HEK293 (cell line): ENCODE data around the gene OAF.
A peak's percentile ranks its signal among the peaks of the same experiment; 100 is the strongest.

Experiments
- CTCF ChIA-PET: fragments of 350-600 bp; formaldehyde crosslinking; extraction: SDS; loops from one replicate; lab custom pipeline; 2021; ENCODE audit warnings: antibody characterized with exemption; lab: Yijun Ruan, JAX
- POLR2A ChIA-PET: fragments of 300-600 bp; formaldehyde crosslinking; extraction: SDS; loops from one replicate; lab custom pipeline; 2020; ENCODE audit warnings: antibody characterized with exemption, inconsistent platforms; lab: Yijun Ruan, JAX
- H3K27ac ChIP-seq: fragments of 200-500 bp; sonication (Bioruptor generic); 2 replicates; pipeline ENCODE4 v1.5.1; 2014; ENCODE audit warnings: low read depth, low read length, control low read depth, inconsistent platforms; ENCODE audit errors: extremely low read depth
- H3K36me3 ChIP-seq, 2 experiments: fragments of 200-500 bp in 1 of 2; sonication (Bioruptor generic) in 1 of 2; 1 replicate in 1 of 2; 2 replicates in 1 of 2; pipeline ENCODE4 v1.5.1; 2014 to 2017; ENCODE audit warnings: inconsistent platforms in 2 of 2, low read length in 2 of 2; ENCODE audit not compliant: control insufficient read depth in 2 of 2, insufficient read depth in 1 of 2
- H3K4me1 ChIP-seq: fragments of 200-500 bp; sonication (Bioruptor generic); 2 replicates; pipeline ENCODE4 v1.5.1; 2014; ENCODE audit warnings: mild to moderate bottlenecking, low read length, inconsistent platforms; ENCODE audit not compliant: control insufficient read depth, insufficient read depth
- H3K4me3 ChIP-seq: 2 replicates; pipeline ENCODE4 v1.5.1; 2011; ENCODE audit warnings: low read depth, mild to moderate bottlenecking, control low read depth, low read length, moderate library complexity
- H3K9me3 ChIP-seq: fragments of 200-500 bp; sonication (Bioruptor generic); 2 replicates; pipeline ENCODE4 v1.5.1; 2014; ENCODE audit warnings: low read depth, low read length, inconsistent platforms; ENCODE audit not compliant: control insufficient read depth, insufficient read depth
- FEZF1 ChIP-seq: fragments of 450-650 bp; formaldehyde crosslinking; IDR thresholded peaks from 2 replicates; pipeline ENCODE4 v1.5.1; 2016; ENCODE audit warnings: missing biosample characterization, missing genetic modification characterization
- KLF1 ChIP-seq: fragments of 450-650 bp; formaldehyde crosslinking; IDR thresholded peaks from 2 replicates; pipeline ENCODE4 v1.5.1; 2016; ENCODE audit warnings: missing biosample characterization, missing genetic modification characterization
- PRDM1 ChIP-seq: fragments of 450-650 bp; formaldehyde crosslinking; IDR thresholded peaks from 2 replicates; pipeline ENCODE4; 2016; ENCODE audit warnings: missing biosample characterization, missing genetic modification characterization
- RBAK ChIP-seq: fragments of 450-650 bp; formaldehyde crosslinking; IDR thresholded peaks from 2 replicates; pipeline ENCODE4 v1.5.1; 2016; ENCODE audit warnings: missing biosample characterization, missing genetic modification characterization
- SCRT2 ChIP-seq: fragments of 450-650 bp; formaldehyde crosslinking; IDR thresholded peaks from 2 replicates; pipeline ENCODE4 v1.5.1; 2016; ENCODE audit warnings: missing biosample characterization, missing genetic modification characterization
- SP7 ChIP-seq: fragments of 450-650 bp; formaldehyde crosslinking; IDR thresholded peaks from 2 replicates; pipeline ENCODE4 v1.5.1; 2016; ENCODE audit warnings: missing biosample characterization, missing genetic modification characterization
- WT1 ChIP-seq: fragments of 450-650 bp; formaldehyde crosslinking; IDR thresholded peaks from 2 replicates; pipeline ENCODE4 v1.5.1; 2016; ENCODE audit warnings: missing biosample characterization, missing genetic modification characterization
- ZBTB17 ChIP-seq: fragments of 450-650 bp; formaldehyde crosslinking; IDR thresholded peaks from 2 replicates; pipeline ENCODE4 v1.5.1; 2016; ENCODE audit warnings: missing biosample characterization, missing genetic modification characterization
- ZBTB8A ChIP-seq: fragments of 450-650 bp; formaldehyde crosslinking; IDR thresholded peaks from 2 replicates; pipeline ENCODE4 v1.5.1; 2016; ENCODE audit warnings: missing biosample characterization, missing genetic modification characterization
- ZFP41 ChIP-seq: fragments of 450-650 bp; formaldehyde crosslinking; IDR thresholded peaks from 2 replicates; pipeline ENCODE4 v1.5.1; 2016; ENCODE audit warnings: missing biosample characterization, missing genetic modification characterization, borderline replicate concordance
- ZIC2 ChIP-seq: fragments of 450-650 bp; formaldehyde crosslinking; IDR thresholded peaks from 2 replicates; pipeline ENCODE4 v1.5.1; 2016; ENCODE audit warnings: missing biosample characterization, missing genetic modification characterization
- ZNF335 ChIP-seq: fragments of 450-650 bp; formaldehyde crosslinking; conservative IDR thresholded peaks from 2 replicates; pipeline ENCODE4 v1.5.1; 2016; ENCODE audit warnings: missing biosample characterization, missing genetic modification characterization
- ZNF341 ChIP-seq: fragments of 450-650 bp; formaldehyde crosslinking; IDR thresholded peaks from 2 replicates; pipeline ENCODE4; 2016; ENCODE audit warnings: low read depth, missing biosample characterization, missing genetic modification characterization
- ZNF423 ChIP-seq: fragments of 450-650 bp; formaldehyde crosslinking; IDR thresholded peaks from 2 replicates; pipeline ENCODE4 v1.5.1; 2016; ENCODE audit warnings: missing biosample characterization, missing genetic modification characterization
- ZNF624 ChIP-seq: fragments of 450-650 bp; formaldehyde crosslinking; IDR thresholded peaks from 2 replicates; pipeline ENCODE4 v1.5.1; 2017; ENCODE audit warnings: missing biosample characterization, missing genetic modification characterization
- ZNF768 ChIP-seq: fragments of 450-650 bp; formaldehyde crosslinking; IDR thresholded peaks from 2 replicates; pipeline ENCODE4 v1.5.1; 2018; ENCODE audit warnings: missing biosample characterization, mild to moderate bottlenecking, missing genetic modification characterization
- TF ChIP-seq, protein P1 (sequence below): fragments of 450-650 bp; formaldehyde crosslinking; conservative IDR thresholded peaks from 2 replicates; pipeline ENCODE4 v1.5.1; 2016; ENCODE audit warnings: low read depth, missing biosample characterization, missing genetic modification characterization
- TF ChIP-seq, protein P2 (sequence below): fragments of 450-650 bp; formaldehyde crosslinking; IDR thresholded peaks from 2 replicates; pipeline ENCODE4 v1.5.1; 2016; ENCODE audit warnings: missing biosample characterization, missing genetic modification characterization
- TF ChIP-seq, protein P3 (sequence below): fragments of 450-650 bp; formaldehyde crosslinking; IDR thresholded peaks from 2 replicates; pipeline ENCODE4 v1.5.1; 2017; ENCODE audit warnings: missing biosample characterization, missing genetic modification characterization
- TF ChIP-seq, protein P4 (sequence below): fragments of 450-650 bp; IDR thresholded peaks from 2 replicates; pipeline ENCODE4 v1.5.1; 2018; ENCODE audit warnings: missing biosample characterization, missing genetic modification characterization
- TF ChIP-seq, protein P5 (sequence below): fragments of 450-650 bp; formaldehyde crosslinking; IDR thresholded peaks from 2 replicates; pipeline ENCODE4 v1.5.1; 2017; ENCODE audit warnings: missing biosample characterization, missing genetic modification characterization
- TF ChIP-seq, protein P6 (sequence below): fragments of 450-650 bp; formaldehyde crosslinking; IDR thresholded peaks from 2 replicates; pipeline ENCODE4 v1.5.1; 2016; ENCODE audit warnings: missing biosample characterization, missing genetic modification characterization

Gene OAF

DNA sequence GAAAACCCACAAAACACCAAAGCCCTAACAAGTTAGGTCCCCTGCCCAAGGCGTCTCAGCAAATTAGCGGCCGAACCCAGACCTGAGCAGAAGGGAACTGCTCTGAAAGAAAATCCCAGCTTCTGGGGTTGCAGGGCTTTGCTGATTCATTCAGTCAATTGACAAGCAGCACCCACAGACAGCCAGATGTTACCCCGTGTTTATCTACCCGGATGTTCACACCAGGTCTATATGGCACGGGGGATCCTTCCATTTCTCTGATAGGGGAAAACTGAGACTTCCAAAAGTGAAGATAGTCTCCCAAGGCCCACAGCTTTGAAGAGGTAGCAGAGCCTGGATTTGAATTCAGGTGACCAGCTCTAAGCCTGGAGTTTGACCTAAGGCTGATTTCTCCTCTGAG, 14.0 kb upstream of the OAF start (continued):
- TF ChIP-seq, protein P1, sequence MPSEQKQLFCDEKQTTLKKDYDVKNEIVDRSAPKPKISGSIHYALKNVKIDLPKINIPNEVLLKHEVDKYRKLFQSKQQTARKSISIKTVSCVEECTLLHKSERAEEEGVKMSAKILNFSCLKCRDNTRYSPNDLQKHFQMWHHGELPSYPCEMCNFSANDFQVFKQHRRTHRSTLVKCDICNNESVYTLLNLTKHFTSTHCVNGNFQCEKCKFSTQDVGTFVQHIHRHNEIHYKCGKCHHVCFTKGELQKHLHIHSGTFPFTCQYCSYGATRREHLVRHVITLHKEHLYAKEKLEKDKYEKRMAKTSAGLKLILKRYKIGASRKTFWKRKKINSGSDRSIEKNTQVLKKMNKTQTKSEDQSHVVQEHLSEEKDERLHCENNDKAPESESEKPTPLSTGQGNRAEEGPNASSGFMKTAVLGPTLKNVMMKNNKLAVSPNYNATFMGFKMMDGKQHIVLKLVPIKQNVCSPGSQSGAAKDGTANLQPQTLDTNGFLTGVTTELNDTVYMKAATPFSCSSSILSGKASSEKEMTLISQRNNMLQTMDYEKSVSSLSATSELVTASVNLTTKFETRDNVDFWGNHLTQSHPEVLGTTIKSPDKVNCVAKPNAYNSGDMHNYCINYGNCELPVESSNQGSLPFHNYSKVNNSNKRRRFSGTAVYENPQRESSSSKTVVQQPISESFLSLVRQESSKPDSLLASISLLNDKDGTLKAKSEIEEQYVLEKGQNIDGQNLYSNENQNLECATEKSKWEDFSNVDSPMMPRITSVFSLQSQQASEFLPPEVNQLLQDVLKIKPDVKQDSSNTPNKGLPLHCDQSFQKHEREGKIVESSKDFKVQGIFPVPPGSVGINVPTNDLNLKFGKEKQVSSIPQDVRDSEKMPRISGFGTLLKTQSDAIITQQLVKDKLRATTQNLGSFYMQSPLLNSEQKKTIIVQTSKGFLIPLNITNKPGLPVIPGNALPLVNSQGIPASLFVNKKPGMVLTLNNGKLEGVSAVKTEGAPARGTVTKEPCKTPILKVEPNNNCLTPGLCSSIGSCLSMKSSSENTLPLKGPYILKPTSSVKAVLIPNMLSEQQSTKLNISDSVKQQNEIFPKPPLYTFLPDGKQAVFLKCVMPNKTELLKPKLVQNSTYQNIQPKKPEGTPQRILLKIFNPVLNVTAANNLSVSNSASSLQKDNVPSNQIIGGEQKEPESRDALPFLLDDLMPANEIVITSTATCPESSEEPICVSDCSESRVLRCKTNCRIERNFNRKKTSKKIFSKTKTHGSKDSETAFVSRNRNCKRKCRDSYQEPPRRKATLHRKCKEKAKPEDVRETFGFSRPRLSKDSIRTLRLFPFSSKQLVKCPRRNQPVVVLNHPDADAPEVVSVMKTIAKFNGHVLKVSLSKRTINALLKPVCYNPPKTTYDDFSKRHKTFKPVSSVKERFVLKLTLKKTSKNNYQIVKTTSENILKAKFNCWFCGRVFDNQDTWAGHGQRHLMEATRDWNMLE (tag by site-specific recombination) = no peak

DNA sequence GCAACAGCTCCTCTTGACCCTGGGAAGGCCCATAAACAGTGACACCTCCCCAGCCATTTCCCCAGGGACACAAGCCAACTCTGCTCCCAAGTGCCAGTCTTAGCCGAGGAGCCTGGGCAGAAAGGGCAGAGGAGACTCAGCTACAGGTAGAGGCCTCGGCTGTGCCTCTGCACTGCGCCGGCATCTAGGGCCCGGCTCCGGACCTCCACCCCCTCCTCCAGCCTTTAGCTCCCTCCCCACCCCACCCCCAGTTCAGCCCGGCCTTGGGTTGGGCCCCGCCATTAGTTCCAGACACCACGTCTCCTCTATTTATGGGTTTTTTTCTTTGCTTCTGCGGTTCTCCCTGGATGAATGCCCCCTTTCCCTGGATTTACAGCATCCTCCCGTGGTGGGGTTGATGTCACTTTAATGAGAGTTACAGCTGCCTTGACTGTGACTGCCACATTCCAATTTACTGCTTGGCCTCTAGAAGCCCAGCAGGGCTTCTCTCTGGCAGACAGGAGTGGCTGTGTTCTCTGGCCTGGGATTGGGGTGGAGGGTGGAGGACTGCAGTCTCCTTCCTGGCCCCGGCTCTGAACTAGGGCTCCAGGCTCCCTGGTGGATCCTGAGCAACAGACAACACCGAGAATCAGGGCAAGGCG, 13.5 kb upstream of the OAF start:
- H3K9me3 ChIP-seq = no peaks in the 10 kb centered on the region
- ChIA-PET POLR2A (no interaction called here), CTCF (interaction anchor here (0.7 to 2.1 kb wide), 5 partner anchors 10 to 102 kb away, joined by 3 to 9 read pairs (median 4); no protein-coding TSS in a partner anchor)
- H3K4me1 ChIP-seq = no peaks in the 10 kb centered on the region
- no peaks in the 10 kb centered on the region for H3K36me3 ChIP-seq
- no peak overlapping the region for H3K27ac ChIP-seq
- H3K4me3 ChIP-seq = no peak overlapping the region
- TF ChIP-seq, protein P2, sequence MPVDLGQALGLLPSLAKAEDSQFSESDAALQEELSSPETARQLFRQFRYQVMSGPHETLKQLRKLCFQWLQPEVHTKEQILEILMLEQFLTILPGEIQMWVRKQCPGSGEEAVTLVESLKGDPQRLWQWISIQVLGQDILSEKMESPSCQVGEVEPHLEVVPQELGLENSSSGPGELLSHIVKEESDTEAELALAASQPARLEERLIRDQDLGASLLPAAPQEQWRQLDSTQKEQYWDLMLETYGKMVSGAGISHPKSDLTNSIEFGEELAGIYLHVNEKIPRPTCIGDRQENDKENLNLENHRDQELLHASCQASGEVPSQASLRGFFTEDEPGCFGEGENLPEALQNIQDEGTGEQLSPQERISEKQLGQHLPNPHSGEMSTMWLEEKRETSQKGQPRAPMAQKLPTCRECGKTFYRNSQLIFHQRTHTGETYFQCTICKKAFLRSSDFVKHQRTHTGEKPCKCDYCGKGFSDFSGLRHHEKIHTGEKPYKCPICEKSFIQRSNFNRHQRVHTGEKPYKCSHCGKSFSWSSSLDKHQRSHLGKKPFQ (tag by site-specific recombination) = peak; percentile 46
- TF ChIP-seq SP7 (tag by site-specific recombination) (peak; percentile 47; the same call in 1 of the 2 replicates), ZNF341 (tag by site-specific recombination) (0 out of 2 replicates have a peak, but pooled peaks have one; percentile 24), SCRT2 (tag by site-specific recombination) (peak; percentile 60), WT1 (tag by site-specific recombination) (peak; percentile 91), ZNF624 (no peak), ZBTB17 (tag by site-specific recombination) (no peak), PRDM1 (tag by site-specific recombination) (peak; percentile 36; the same call in 1 of the 2 replicates), ZNF335 (tag by site-specific recombination) (0 out of 2 replicates have a peak, but pooled peaks have one; percentile 48), ZIC2 (tag by site-specific recombination) (peak; percentile 97), FEZF1 (tag by site-specific recombination) (peak; percentile 63), RBAK (tag by site-specific recombination) (no peak), KLF1 (tag by site-specific recombination) (0 out of 2 replicates have a peak, but pooled peaks have one; percentile 42), ZFP41 (tag by site-specific recombination) (no peak), ZBTB8A (tag by site-specific recombination) (0 out of 2 replicates have a peak, but pooled peaks have one; percentile 39), ZNF423 (tag by site-specific recombination) (0 out of 2 replicates have a peak, but pooled peaks have one; percentile 50), ZNF768 (tag by site-specific recombination) (no peak)
- TF ChIP-seq, protein P3, sequence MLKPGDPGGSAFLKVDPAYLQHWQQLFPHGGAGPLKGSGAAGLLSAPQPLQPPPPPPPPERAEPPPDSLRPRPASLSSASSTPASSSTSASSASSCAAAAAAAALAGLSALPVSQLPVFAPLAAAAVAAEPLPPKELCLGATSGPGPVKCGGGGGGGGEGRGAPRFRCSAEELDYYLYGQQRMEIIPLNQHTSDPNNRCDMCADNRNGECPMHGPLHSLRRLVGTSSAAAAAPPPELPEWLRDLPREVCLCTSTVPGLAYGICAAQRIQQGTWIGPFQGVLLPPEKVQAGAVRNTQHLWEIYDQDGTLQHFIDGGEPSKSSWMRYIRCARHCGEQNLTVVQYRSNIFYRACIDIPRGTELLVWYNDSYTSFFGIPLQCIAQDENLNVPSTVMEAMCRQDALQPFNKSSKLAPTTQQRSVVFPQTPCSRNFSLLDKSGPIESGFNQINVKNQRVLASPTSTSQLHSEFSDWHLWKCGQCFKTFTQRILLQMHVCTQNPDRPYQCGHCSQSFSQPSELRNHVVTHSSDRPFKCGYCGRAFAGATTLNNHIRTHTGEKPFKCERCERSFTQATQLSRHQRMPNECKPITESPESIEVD (tag by site-specific recombination) = 0 out of 2 replicates have a peak, but pooled peaks have one; percentile 38
- TF ChIP-seq, protein P4, sequence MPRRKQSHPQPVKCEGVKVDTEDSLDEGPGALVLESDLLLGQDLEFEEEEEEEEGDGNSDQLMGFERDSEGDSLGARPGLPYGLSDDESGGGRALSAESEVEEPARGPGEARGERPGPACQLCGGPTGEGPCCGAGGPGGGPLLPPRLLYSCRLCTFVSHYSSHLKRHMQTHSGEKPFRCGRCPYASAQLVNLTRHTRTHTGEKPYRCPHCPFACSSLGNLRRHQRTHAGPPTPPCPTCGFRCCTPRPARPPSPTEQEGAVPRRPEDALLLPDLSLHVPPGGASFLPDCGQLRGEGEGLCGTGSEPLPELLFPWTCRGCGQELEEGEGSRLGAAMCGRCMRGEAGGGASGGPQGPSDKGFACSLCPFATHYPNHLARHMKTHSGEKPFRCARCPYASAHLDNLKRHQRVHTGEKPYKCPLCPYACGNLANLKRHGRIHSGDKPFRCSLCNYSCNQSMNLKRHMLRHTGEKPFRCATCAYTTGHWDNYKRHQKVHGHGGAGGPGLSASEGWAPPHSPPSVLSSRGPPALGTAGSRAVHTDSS (tag by site-specific recombination) = no peak
- TF ChIP-seq, protein P5, sequence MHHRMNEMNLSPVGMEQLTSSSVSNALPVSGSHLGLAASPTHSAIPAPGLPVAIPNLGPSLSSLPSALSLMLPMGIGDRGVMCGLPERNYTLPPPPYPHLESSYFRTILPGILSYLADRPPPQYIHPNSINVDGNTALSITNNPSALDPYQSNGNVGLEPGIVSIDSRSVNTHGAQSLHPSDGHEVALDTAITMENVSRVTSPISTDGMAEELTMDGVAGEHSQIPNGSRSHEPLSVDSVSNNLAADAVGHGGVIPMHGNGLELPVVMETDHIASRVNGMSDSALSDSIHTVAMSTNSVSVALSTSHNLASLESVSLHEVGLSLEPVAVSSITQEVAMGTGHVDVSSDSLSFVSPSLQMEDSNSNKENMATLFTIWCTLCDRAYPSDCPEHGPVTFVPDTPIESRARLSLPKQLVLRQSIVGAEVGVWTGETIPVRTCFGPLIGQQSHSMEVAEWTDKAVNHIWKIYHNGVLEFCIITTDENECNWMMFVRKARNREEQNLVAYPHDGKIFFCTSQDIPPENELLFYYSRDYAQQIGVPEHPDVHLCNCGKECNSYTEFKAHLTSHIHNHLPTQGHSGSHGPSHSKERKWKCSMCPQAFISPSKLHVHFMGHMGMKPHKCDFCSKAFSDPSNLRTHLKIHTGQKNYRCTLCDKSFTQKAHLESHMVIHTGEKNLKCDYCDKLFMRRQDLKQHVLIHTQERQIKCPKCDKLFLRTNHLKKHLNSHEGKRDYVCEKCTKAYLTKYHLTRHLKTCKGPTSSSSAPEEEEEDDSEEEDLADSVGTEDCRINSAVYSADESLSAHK (tag by site-specific recombination) = peak; percentile 65; the same call in 1 of the 2 replicates
- TF ChIP-seq, protein P6, sequence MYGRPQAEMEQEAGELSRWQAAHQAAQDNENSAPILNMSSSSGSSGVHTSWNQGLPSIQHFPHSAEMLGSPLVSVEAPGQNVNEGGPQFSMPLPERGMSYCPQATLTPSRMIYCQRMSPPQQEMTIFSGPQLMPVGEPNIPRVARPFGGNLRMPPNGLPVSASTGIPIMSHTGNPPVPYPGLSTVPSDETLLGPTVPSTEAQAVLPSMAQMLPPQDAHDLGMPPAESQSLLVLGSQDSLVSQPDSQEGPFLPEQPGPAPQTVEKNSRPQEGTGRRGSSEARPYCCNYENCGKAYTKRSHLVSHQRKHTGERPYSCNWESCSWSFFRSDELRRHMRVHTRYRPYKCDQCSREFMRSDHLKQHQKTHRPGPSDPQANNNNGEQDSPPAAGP (tag by site-specific recombination) = peak; percentile 94
